H1 (cell line): ENCODE measurements around the gene SCIMP. TPM values are rescaled to one million over a fixed set of nuclear protein-coding genes. Genes with fewer than 3 reads are reported as not detected.

Experiments
- BCL11A ChIP-seq, 2 experiments: IDR thresholded peaks; one replicate each; pipeline ENCODE4 v1.6.1; 2011; ENCODE audit warnings: low read depth in 2 of 2, low read length in 2 of 2, mild to moderate bottlenecking in 2 of 2
- EP300 ChIP-seq, 2 experiments: IDR thresholded peaks; 1 replicate in 1 of 2; 2 replicates in 1 of 2; pipeline ENCODE4 v1.6.1; 2011 to 2012; ENCODE audit warnings: low read depth in 2 of 2, low read length in 2 of 2, mild to moderate bottlenecking in 2 of 2, borderline replicate concordance in 1 of 2, inconsistent platforms in 1 of 2, moderate library complexity in 1 of 2
- JUND ChIP-seq: IDR thresholded peaks from 2 replicates; pipeline ENCODE4 v1.6.1; 2011; ENCODE audit warnings: mild to moderate bottlenecking, improper control_type of control experiment, low read length
- MAX ChIP-seq: IDR thresholded peaks from 2 replicates; pipeline ENCODE4 v1.6.1; 2012; ENCODE audit warnings: inconsistent platforms
- SP1 ChIP-seq: IDR thresholded peaks from 2 replicates; pipeline ENCODE4 v1.6.1; 2011; ENCODE audit warnings: low read depth, low read length
- TCF12 ChIP-seq: IDR thresholded peaks from 2 replicates; pipeline ENCODE4 v1.6.1; 2011; ENCODE audit warnings: low read depth, mild to moderate bottlenecking, low read length
- polyA plus RNA-seq, 7 experiments: library from polyadenylated mRNA; depleted of rRNA in 3 of 7; stranded (reverse) in 5 of 7; unstranded in 2 of 7; fragments of >200 nt in 5 of 7; fragments of 200-250 nt in 2 of 7; gene quantifications; 1 replicate in 5 of 7; 2 replicates in 1 of 7; 4 replicates in 1 of 7; pipeline versions ENCODE4 v1.2.1 to v1.2.3, GENCODE V29; 2011 to 2013; ENCODE audit warnings: missing spikeins in 2 of 7, mixed read lengths in 2 of 7
- total RNA-seq: library from RNA; stranded (reverse); fragmentation: NEBNext Ultra II Directional; extraction: Animal tissue kit (Norgen Biotek cat#: 25700); gene quantifications from 2 replicates; pipeline ENCODE4 v1.2.1, GENCODE V29; 2021

The SCIMP gene
- total and polyA plus RNA-seq, 2 of the 8 experiments (the other 6 are each of a cell fraction or from before 2014, with no cell fraction given): not detected

GRCh38 chr17:5257124-5257523, 22.5 kb upstream of the SCIMP start (continued):
- TF ChIP-seq MAX: no peak
- no peak for TF ChIP-seq JUND
- TF ChIP-seq BCL11A (IDR thresholded peaks at IDR 0.05; ENCODE audit: low read depth in 2 of 2, low read length in 2 of 2): no peak
- no peak for TF ChIP-seq EP300 (IDR thresholded peaks at IDR 0.05; ENCODE audit: borderline replicate concordance in 1 of 2, low read depth in 2 of 2, low read length in 2 of 2)
- TF ChIP-seq TCF12: no peak
- no peak for TF ChIP-seq SP1
- TF ChIP-seq, all 59 proteins: peak for 0
